GM19467 (cell line): Measurements from ENCODE around the gene ZNF25.
"Not testable (repeated sequence)": the region's sequence is repeated elsewhere in the genome, so short reads cannot be mapped to it uniquely, and the experiment has no call there.

Experiments
- ATAC-seq: cut with Tn5 transposase; IDR thresholded peaks from one replicate; pipeline ENCODE4 v1.9.1; 2021; ENCODE audit warnings: mild to moderate bottlenecking, moderate library complexity; ENCODE audit not compliant: unreplicated experiment

ZNF25 gene

GRCh38 chr10:37948210-37948609 lies 28.2 kb downstream of the ZNF25 start:
- ATAC-seq, result no peak

GRCh38 chr10:37947526-37947925 lies 28.9 kb downstream of the ZNF25 start:
- ATAC-seq, result no peak

GRCh38 chr10:37937864-37938263 lies 38.6 kb downstream of the ZNF25 start:
- no peak for ATAC-seq

- ATAC-seq, result no peak
These were observed 41.7 kb downstream of the ZNF25 start for GRCh38 chr10:37934791-37935190.

- ATAC-seq, result no peak
These were observed 46.0 kb downstream of the ZNF25 start for GRCh38 chr10:37930423-37930822.

GRCh38 chr10:37908165-37908564 lies 68.3 kb downstream of the ZNF25 start:
- not testable (repeated sequence) for ATAC-seq

GRCh38 chr10:37906382-37906781 lies 70.1 kb downstream of the ZNF25 start:
- ATAC-seq, result no peak
